Testis (tissue), 2 donors: ENCODE measurements around the gene ASIC2.

ENCODE experiments used
- POLR2A ChIP-seq: fragments of 450-650 bp; IDR thresholded peaks from one replicate; pipeline ENCODE4 v1.6.1; 2017; ENCODE audit warnings: antibody characterized with exemption, mild to moderate bottlenecking, moderate library complexity
- TF ChIP-seq, protein P1 (sequence below), 3 experiments: fragments of 450-650 bp in 2 of 3; fragments of 200-600 bp in 1 of 3; sonication (generic) in 1 of 3; IDR thresholded peaks; one replicate each; pipeline ENCODE4 v1.5.1; 2016 to 2019; ENCODE audit warnings: antibody characterized with exemption in 3 of 3, mild to moderate bottlenecking in 2 of 3, moderate library complexity in 1 of 3

DNA sequence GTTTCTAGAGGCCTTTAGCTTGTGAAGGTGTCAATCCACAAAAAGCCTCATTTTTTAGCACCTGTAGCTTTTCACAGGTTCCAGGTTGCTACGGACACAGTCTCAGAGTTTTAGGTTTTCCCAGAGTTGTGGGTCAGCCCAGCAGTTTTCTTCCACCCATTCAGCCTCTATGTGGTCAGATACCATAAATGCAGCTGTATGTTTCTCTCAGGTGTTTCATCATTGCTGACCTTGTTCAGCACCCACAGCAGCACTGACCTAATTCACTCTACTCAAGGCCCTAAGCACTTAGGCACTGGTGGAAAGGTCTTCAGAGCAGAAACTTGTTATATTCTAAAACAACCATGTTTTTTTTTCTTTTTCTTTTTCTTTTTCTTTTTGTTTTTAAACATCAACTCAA, 316.5 kb downstream of the ASIC2 start:
- TF ChIP-seq, protein P1, sequence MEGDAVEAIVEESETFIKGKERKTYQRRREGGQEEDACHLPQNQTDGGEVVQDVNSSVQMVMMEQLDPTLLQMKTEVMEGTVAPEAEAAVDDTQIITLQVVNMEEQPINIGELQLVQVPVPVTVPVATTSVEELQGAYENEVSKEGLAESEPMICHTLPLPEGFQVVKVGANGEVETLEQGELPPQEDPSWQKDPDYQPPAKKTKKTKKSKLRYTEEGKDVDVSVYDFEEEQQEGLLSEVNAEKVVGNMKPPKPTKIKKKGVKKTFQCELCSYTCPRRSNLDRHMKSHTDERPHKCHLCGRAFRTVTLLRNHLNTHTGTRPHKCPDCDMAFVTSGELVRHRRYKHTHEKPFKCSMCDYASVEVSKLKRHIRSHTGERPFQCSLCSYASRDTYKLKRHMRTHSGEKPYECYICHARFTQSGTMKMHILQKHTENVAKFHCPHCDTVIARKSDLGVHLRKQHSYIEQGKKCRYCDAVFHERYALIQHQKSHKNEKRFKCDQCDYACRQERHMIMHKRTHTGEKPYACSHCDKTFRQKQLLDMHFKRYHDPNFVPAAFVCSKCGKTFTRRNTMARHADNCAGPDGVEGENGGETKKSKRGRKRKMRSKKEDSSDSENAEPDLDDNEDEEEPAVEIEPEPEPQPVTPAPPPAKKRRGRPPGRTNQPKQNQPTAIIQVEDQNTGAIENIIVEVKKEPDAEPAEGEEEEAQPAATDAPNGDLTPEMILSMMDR (IDR thresholded peaks at IDR 0.05) = no peak
- no peak for TF ChIP-seq POLR2A
